Measurements from ENCODE around the gene TMTC1.

DNA sequence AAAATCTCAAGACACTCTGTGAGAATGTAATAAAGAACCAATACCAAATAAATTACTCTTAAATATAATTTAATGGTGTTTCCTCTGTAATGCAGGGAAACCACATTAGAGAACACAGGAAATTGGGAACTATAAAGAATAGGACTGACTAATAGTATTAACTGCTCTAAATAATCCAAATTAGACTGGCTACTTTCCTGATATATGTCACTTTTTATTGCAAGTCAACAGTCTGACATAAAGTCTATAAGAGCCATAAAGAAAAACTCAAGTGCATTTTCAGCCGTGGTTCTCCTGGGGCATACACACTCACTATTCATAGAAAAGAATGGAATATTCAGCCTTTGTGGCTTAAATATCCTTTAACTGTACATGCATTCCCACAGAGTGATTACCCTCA, 161.5 kb downstream of the TMTC1 start:
- TF ChIP-seq ZNF274 (IDR thresholded peaks at IDR 0.05; ENCODE audit: low read depth, low read length) = no peak
- TF ChIP-seq SUZ12 (IDR thresholded peaks at IDR 0.05; ENCODE audit: extremely low read depth, insufficient read depth, insufficient read length) = no peak
- no peak for TF ChIP-seq YY1 (IDR thresholded peaks at IDR 0.05; ENCODE audit: insufficient read depth, insufficient read length)
